Hepatocyte (in vitro differentiated cells): ENCODE data around the gene FAM13C.
"Not testable (repeated sequence)": the region's sequence is repeated elsewhere in the genome, so short reads cannot be mapped to it uniquely, and the experiment has no call there.

Experiments used
- CTCF ChIP-seq: fragments of 200-600 bp; sonication (generic); IDR thresholded peaks from 2 replicates; pipeline ENCODE4 v1.5.1; 2016; ENCODE audit warnings: antibody characterized with exemption, mild to moderate bottlenecking; ENCODE audit not compliant: poor library complexity
- EZH2 ChIP-seq: fragments of 200-600 bp; sonication (generic); IDR thresholded peaks from 2 replicates; pipeline ENCODE4 v1.6.1; 2016; ENCODE audit warnings: antibody characterized with exemption, mild to moderate bottlenecking, borderline replicate concordance
- EZH2phosphoT487 ChIP-seq: fragments of 200-600 bp; sonication (generic); IDR thresholded peaks from one replicate; pipeline ENCODE4 v1.6.1; 2018; ENCODE audit warnings: antibody characterized with exemption, mild to moderate bottlenecking, low read depth, moderate library complexity; ENCODE audit not compliant: unreplicated experiment, severe bottlenecking

GRCh38 chr10:59239108-59239507 lies 123.2 kb downstream of the FAM13C start:
- TF ChIP-seq EZH2, CTCF, EZH2phosphoT487: not testable (repeated sequence)
